Measurements from ENCODE around the gene CMTM7.
"Not testable (repeated sequence)": the region's sequence is repeated elsewhere in the genome, so short reads cannot be mapped to it uniquely, and the experiment has no call there.

The CMTM7 gene

DNA sequence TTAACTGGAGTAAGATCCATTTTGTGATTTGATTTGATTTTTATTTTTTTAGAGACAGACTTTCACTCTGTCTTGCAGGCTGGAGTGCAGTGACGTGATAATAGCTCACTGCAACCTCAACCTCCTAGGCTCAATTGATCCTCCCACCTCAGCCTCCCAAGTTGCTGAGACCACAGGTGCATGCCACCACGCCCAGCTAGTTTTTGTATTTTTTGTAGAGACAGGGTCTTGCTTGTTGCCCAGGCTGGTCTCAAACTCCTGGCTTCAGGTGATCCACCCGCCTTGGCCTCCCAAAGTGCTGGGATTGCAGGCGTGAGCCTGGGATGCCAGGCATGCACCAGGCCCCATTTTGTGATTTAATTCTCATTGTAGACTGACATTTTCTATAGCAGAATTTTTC lies 47.8 kb downstream of the CMTM7 start:
- peak; percentile 10 for DNase-seq

DNA sequence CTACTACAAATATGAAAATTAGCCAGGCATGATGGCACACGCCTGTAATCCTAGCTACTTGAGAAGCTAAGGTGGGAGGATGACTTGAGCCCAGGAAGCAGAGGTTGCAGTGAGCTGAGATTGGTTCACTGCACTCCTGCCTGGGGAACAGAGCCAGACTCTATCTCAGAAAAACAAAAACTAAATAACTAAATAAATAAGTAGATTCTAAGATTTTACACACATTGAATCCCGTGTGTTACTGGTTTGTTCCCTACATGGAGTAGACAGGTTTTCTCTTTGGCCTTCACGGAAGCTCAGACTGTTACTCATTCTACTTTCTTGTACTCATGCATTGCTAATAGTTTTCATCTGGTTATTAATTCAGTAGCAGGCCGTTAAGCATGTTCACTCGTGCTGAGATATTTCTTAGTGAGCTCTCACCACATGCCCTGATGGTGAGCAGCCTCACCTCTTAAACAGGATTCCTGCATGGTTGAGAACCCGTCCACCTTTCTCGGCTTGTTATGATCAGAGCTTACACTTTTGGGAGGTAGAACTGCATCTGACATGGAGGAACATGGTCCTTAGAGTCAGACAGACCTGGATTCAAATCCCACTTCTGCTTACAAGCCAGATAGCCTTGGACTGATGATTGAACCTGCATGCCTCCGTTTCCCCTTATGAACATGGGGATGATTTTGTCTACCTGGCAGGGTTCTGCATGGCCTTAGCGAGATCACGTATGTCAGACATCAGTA lies 49.1 kb downstream of the CMTM7 start:
- DNase-seq = peak; percentile 3

DNA sequence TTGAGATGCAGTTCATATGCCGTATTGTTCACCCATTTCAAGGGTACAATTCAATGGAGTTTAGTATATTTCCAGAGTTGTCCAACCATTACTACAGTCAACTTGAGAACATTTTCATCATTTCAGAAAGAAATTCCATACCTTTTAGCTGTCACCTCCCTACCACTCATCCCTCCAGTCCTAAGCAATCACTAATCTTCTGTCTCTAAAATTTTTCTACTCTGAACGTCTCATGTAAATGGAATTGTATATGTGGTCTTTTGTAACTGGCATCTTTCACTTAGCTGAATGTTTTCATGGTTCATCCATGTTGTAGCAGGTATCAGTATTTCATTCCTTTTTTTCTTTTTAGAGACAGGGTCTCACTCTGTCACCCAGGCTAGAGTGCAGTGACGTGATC lies 51.1 kb downstream of the CMTM7 start:
- no peak for DNase-seq

DNA sequence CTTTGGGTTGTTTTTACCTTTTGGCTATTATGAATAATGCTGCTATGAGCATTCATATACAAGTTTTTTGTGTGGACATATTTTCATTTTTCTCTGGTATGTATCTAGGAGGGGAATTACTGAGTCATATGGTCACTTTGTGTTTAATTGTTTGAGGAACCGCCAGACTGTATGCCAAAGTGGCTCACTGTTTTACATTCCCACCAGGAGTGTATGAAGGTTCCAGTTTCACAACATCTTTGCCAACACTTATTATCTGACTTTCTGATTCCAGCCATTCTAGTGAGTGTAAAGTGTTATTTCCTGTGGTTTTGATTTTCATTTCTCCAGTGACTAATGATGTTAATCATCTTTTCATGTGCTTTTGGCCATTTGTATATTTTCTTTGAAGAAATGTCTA lies 51.8 kb downstream of the CMTM7 start:
- DNase-seq = no peak

DNA sequence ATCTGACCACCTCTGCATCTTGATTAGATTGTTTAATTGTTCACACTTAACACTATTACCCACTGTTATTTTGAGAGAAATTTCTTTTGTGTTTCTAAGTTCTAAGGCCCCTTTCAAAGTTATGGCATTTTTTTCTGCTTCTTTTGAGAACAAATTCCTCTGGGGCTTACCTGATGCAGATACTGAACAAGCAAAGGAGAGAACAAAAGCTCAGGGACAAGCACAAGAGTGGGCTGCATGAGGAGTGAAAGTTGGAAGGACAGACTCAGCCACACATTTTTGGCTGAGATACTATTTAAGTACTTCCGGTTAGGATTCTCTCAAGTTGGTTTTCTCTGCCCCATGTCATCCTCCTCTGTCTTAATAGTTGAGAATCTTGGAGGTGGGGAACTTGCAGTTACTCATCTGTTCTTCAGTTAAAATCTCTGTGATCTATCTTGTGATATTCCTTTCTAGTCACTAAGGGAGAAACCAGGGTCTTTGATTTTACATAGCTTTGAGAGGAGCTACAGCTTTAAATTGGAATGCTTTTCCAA lies 56.3 kb downstream of the CMTM7 start:
- no peak for DNase-seq

DNA sequence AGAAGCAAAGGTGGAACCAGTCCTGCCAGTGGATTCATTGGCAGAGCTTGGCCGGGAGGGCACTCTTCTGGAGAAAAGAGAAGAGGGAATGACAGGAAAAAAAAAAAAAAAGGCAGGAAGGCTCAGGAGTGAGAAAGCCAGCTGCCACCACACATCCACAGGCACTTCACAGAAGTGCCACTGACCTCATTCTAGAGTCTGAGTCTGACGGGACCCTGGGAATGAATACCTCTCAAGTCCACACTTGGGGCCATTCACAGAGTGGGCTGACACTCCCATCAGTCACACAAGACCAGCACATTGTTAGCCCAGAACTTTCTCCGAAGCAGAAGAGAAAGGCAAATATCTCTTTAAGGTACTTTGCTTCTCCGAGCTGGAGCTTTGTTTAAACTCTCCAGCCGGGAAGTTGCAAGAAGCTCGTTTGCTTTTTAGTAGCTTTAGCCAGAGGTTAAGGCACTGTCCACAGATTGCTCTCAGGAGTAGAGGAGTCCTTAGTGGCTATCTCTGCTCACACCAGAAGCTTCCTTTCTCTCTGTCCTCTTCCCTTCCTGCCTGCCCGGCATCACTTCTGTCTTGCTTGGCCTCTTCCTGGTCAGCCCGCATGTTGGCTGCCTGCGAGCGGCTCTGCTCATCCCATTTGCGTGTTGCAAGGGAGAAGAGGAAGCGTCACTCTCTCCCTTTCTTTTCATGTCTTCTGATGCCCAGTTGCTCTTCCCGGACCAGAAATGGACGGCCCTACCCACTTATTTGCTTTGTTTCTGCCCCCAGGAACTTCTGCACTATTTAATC lies 57.2 kb downstream of the CMTM7 start:
- DNase-seq = no peak

DNA sequence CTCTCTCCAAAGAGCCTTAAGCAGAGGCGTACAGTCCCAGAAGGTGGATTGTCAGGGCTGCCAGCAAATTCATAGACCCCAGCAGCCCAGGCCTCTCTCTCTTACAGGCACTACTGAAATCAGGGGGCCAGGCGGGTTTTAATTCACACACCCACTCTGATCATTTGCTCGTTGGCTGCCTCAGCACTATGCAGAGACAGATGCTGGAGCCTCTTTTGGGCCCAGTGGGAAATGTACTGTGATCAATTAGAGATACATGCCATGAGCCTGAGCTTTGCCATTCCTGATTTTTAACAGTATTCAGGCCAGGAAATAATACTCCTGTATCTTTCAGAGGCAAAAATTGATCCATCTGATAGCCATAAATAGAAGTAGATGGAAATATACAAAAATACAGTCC lies 58.0 kb downstream of the CMTM7 start:
- no peak for DNase-seq

DNA sequence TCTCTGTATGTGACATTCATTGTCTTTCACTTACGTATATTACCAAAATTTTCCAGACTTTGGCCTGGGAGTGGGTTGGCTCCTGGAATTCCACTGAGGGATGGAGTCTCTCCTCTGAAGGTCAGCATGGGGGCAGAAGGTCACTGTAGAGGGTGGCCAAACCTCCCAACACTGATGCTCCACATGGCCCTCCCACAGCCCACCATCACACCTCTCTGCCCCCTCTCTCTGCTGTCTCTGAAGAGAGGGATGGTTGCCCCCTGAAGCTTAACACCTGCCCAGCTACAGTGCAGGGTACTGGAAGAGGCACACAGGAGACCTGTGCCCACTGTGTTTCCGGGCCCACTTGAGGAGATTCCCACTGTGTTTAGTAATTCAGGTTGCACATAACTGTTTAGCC lies 58.8 kb downstream of the CMTM7 start:
- no peak for DNase-seq

DNA sequence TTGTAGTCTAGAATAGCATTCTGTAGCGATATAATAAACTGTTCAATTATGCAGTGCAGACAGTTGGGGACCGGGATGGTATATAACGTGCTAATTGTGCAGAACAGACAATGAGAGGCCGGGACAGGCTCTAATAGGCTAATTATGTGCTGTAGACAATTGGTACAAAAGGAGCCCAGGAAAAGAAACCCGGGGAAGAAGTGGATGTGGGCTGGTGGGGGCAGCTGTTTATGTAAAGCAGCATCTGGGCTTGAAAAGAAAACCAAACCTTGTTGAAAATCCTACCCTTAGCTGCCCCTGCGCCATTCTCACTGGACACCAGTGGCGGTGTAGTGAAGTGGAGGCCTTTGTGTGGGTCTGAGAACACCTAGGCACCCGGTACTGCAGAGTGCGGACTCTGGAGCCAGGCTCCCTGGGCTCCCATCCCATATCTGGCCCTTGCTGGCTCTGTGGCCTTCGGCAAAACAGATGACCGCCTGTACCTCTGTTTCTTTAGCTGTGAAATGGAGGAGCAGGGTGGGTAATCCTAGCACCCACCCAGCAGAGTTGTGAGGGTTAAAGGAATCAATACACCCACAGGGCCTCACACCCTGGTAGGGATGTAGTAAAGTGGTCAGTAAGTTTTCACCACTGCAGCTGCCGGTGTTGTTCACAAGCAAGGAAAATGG lies 59.5 kb downstream of the CMTM7 start:
- DNase-seq = no peak

DNA sequence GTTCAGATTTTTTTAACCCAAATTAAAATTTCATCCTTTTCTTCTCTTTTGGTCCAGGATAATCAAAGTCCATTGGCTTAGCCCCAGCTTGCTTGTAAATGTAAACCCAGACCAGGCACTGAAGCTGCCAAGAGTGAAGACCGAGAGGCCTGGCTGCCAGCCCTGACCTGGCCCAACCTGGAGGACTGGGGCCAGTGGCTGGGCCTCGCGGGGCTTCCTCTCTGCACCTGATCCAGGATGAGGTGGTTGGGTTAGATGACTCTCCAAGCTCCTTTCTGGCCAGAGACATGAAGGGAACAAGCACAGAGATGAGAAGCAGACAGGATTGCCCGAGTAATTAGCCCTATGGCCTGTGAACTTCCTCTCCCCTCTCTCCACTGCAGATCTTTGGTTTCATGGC lies 60.4 kb downstream of the CMTM7 start:
- DNase-seq = peak; percentile 1

DNA sequence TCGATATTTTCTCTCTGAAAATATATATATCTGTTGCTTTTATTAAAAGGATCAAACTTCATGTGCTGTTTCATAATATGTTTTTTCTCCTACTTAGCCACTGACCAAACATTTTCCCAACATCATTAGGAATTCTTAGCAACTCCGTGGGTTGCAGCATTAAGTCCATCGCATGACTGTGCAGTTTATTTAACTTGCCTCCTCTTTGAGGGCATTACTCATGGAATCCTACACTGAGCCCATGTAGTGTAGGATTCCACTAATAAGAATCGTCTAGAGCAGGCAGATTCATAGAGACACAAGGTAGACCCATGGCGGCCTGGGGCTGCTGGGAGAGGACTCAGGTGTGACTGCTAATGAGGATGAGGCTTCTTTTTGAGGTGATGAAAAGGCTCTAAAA lies 61.7 kb downstream of the CMTM7 start:
- DNase-seq = no peak

DNA sequence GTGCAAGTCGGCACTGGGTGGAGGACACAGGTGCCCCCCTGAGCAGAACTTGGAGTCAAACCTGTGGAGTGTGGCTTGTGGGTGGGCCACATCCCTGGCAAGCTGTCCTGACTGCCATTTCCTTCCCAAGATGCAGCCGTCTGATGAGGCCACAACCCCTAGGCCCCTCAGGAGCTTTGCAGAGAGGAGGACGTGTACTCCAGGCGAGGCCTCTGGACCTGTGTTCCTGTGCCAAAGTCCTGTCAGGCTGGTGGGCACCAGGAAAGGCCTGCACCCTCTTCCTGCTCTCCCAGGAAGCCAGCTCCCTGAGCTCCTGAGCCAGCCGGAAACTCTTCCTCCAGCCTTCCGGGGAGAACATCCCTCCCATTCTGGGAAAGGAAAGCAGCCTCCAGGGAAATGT lies 62.5 kb downstream of the CMTM7 start:
- DNase-seq = no peak

DNA sequence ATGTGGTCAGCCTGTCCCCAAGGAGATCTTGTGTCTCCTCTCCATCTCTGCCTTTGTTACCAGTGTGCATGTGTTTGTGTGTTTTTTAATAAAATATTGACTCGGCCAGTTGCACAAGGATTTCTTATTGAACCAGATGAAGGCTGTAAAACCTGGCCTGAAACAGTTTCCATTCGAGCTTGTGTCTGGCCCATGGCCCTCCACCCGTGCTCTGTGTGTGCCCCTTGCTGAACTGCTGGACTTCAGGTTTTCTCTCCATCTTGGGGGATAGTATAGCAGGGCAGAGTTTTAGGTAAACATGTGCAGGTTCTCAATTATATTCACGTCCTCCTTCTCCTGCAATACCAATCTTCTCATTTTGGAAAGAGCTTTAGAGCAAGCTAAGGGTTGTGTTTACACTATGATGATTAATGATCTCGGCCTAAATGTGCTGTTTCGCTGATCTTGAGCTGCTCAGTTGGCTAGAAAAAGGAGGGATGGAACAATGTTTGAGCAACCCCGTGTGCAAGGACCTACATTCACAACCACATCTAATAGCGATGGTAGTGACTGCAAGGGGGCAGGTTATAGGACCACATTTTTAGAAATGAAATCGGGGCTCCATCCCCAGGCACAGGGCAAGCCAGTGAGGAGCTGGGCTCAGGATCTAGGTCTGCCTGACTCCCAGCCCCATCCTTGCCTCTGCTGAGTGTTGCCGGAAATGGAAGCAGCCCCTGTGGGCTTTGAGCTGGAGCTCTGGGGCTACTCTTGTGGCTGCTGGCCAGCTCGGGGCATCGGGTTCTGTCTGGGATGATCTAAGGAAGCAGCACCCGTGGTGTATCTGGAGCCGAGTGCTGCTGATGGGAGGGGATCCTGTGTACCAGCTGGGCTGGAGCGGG lies 63.3 kb downstream of the CMTM7 start:
- DNase-seq = no peak

DNA sequence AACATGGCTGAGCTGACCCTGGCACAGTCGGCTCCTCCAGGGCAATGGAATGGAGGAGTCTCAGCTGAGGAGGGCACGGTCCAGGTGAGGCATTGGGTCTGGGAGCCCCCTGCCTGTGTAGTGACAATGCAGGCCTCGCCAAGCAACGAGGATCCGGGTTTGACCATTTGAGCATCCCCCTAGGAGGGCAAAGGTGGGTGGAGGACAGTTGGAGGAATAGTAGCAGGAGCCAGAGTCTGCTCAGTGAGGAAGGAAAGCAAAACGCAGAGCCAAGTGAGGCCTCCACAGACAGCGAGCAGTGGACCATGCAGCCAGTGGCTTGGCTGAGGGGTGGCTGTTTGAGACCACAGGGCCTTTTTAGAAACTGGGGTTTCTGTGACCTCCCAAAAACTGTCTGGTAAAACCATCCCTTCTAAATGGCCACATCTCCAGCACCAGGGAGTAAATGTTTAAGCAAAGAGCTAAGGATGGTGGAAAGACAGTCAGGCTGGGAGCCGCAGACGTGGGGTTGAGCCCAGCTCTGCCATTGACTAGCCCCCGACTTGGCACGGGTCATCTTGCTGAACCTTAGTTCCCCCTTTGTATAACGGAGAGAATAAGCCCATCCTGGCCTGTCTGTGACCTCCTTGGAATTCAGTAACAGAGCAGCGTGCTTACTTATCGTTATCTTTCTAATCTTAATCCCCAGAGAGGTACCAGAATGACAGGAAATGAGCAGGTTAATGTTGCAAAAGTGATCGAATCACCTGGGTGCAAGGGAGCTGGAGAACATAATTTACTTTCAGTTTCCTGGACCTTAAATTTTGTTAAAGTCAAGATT lies 64.2 kb downstream of the CMTM7 start:
- DNase-seq = no peak

DNA sequence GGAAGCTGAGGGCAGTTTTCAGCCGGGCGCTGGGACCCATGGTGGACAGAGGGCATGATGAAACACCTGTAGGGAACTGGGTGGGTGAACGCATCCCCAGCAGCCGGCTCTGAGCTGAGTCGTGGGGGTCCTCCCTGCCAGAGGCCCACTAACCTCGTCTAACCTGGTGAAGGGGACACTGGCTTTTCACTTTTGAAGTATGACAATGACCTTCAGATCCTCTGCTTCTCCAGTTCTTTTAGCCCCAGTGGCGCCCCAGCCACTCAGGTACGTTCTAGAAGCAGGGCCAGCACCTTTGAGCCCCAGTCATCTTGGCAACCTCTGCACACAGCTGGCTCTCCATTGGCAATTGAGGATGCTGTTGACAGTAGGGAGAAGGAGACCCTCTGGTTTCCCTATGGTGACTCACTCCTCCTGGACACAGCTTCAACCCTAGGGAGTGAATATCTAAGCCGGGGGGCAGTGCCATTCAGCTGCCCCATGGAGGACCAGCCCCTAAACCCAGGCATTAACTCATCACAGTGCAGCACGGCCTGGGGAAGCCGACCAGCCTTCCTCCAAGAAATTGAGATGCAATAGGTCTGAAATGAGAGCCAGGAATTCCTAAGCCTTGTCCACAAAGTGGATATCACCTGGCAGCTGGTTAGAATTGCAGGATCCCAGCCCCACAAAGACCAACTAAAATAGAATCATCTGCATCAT lies 64.9 kb downstream of the CMTM7 start:
- DNase-seq = no peak

DNA sequence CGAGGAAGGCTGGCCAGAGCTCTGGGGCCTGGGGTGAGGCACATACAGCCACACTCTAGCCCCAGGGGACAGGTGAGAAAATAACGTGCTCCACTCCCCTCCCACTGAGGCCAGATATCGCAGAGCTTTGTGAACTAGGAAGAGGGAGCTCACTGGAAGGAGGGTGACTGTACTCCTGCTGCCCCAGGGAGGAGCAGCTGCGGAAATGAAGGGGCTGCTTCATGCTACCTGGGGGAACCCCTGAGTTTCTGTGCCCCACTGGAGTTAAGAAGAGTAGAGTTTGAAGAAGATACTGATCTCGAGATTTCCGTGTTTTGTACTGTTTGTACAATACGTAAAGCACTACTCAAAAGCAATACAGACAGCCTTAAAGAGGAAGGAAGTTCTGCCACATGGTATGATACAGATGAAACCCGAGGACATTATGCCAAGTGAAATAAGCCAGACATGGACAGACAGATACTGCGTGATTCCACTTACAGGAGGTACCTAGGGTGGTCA lies 66.4 kb downstream of the CMTM7 start:
- peak; percentile 50 for DNase-seq

DNA sequence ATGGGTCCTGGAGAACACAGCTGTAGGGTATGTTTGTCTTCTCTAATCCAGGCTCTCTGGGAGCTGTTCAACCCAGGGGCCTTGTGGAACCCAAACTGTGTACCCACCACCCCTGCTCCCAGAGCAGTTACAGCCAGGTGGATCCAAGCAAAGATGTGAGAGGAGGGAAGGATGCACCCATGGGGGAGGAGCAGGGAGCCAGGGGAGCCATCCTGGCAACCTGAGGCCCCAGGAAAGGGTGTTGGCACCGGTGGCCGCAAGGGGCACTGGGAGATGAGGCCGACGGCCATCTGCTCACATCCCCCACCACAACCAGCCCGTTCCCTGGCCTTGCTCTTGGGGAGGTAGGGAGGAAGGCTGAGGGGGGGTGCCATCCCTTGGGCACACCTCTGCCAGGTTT lies 67.8 kb downstream of the CMTM7 start:
- DNase-seq = no peak

DNA sequence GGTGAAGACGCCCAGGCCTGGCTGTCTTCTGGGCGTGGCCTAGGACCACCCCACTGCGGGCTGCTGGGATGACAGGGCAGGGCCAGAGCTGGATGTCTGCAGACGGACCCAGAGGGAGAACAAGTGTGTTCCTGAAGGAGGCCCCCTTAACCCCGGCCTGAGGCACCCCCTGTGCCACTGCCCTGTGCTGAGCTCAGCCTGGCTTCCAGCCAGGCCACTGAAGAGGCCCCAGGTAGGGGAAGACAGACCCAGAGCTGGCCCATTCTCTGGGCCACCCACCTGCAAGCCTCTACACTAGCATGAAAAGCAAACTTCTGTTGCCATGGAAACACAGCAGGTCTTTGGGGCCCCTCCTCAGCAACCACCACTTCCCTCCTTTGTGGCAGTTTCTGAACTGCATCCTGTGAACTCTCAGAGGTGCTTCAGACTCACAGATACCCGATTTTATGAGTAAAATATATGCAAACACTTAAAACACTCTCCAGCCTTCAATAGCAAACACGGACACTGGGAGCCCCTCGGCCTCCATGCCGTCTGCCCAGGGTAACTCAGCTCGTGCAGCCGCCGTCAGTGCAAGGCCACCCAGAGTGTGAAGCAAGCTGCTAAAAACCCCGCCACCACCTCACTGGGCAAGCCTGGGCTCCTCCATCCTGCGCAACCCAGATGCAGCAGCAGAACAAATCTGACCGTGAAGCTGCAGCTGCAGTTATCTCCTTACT lies 68.5 kb downstream of the CMTM7 start:
- peak; percentile 66 for DNase-seq

DNA sequence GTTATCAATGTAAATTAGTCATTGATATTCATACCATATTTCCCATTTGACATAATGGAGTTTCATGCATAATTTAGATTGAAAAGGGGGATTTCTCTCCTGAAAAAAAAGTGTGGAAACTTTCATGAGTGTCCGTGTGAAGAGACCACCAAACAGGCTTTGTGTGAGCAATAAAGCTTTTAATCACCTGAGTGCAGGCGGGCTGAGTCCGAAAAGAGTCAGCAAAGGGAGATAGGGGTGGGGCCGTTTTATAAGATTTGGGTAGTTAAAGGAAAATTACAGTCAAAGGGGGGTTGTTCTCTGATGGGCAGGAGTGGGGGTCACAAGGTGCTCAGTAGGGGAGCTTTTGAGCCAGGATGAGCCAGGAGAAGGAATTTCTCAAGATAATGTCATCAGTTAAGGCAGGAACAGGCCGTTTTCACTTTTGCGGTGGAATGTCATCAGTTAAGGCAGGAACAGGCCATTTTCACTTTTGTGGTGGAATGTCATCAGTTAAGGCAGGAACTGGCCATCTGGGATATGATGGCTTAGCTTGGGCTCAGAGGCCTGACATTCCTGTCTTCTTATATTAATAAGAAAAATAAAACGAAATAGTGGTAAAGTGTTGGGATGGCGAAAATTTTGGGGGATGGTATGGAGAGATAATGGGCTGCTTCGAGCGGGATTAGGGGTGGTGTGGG lies 69.3 kb downstream of the CMTM7 start:
- not testable (repeated sequence) for DNase-seq

Data from stimulated activated CD4-positive, alpha-beta T cell treated with anti-CD3 and anti-CD28 coated beads, Interleukin-4, amount 100 ng/mL, for 24 hours (primary cell).